Stomach smooth muscle (tissue), 2 donors: Measurements from ENCODE around the gene UFSP2.

ENCODE experiments used
- H3K27ac ChIP-seq: one replicate; pipeline ENCODE4 v1.7.0; 2013; ENCODE audit warnings: mild to moderate bottlenecking, low read length, inconsistent platforms
- H3K27me3 ChIP-seq, 2 donors: one replicate each; pipeline ENCODE4 v1.7.0; 2013; ENCODE audit warnings: low read length in 2 of 2; ENCODE audit not compliant: insufficient read depth in 2 of 2, control insufficient read depth in 1 of 2
- H3K36me3 ChIP-seq, 2 donors: one replicate each; pipeline ENCODE4 v1.7.0; 2013; ENCODE audit warnings: low read length in 2 of 2; ENCODE audit not compliant: control insufficient read depth in 2 of 2, insufficient read depth in 2 of 2
- H3K4me1 ChIP-seq: one replicate; pipeline ENCODE4 v1.7.0; 2013; ENCODE audit warnings: low read length; ENCODE audit not compliant: control insufficient read depth, insufficient read depth
- H3K4me3 ChIP-seq, 2 donors: one replicate each; pipeline ENCODE4 v1.7.0; 2013; ENCODE audit warnings: low read length in 2 of 2
- H3K9ac ChIP-seq, 2 donors: one replicate each; pipeline ENCODE4 v1.7.0; 2013; ENCODE audit warnings: low read length in 2 of 2, mild to moderate bottlenecking in 1 of 2
- H3K9me3 ChIP-seq, 2 donors: one replicate each; pipeline ENCODE4 v1.7.0; 2013; ENCODE audit warnings: low read length in 2 of 2; ENCODE audit not compliant: control insufficient read depth in 2 of 2
- donor health status: healthy.
- donor health status: Pancreatic carcinoma.

The UFSP2 gene

DNA sequence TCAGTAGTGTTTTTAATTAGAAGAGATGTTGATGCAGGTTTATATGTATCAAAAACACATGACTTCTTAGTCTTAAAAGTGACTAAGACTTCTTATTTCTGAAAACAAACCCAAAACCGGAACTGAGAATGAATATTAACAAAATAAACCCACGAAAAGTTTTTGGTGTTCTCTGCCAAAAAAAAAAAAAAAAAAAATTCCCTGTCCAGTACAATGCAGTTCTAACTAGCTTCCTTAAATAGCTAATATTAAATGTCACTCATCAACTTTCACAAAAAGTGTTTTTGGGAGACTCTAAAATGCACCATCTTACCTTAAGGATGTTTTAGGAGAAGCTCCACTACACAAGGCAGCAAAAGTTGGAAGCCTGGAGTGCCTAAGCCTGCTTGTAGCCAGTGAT is 27.1 kb downstream of the UFSP2 start:
- Histone ChIP-seq H3K36me3 (peaks cover 14 to 22% of the 10 kb centered on the region in 2 donors), H3K4me3 (no peak overlapping the region), H3K4me1 (peaks cover 10% of the 10 kb centered on the region), H3K9ac (no peak overlapping the region), H3K27ac (no peak overlapping the region), H3K27me3 (no peaks in the 10 kb centered on the region), H3K9me3 (no peaks in the 10 kb centered on the region)

DNA sequence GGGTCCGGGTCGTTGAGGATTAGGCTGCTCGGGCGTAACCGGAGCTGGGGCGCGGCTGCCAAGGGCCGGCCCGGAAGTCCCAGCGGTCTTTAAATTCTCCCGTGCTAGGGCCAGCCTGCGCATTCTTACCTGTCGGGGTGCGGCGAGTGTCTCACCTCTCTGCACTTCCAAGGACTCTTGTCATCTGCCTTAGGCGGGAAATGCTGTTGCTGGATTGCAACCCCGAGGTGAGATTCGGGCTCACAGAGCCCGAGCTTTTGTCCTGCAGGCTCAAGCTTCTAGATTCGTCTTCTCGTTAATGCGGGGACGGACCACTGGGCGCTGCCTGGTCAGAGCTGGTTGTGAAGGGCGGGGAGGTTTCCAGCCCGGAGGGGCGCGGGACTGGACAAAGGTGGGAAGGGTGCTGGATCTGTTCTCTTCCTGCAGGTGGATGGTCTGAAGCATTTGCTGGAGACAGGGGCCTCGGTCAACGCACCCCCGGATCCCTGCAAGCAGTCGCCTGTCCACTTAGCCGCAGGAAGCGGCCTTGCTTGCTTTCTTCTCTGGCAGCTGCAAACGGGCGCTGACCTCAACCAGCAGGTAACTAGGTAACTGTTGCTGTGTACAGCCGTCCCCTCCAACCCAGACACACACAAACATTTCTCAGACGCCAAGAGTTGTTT is 28.9 kb downstream of the UFSP2 start, which contains the start of gene ANKRD37:
Gene ANKRD37 (plus strand): TSS at position 118 of the 662 bp plus-strand sequence. CDS start 83 bp downstream, at position 201.
- H3K4me1 ChIP-seq, result peaks cover 10% of the 10 kb centered on the region
- peak within 1 kb of the TSS; percentile 80 to 89 for H3K9ac ChIP-seq

DNA sequence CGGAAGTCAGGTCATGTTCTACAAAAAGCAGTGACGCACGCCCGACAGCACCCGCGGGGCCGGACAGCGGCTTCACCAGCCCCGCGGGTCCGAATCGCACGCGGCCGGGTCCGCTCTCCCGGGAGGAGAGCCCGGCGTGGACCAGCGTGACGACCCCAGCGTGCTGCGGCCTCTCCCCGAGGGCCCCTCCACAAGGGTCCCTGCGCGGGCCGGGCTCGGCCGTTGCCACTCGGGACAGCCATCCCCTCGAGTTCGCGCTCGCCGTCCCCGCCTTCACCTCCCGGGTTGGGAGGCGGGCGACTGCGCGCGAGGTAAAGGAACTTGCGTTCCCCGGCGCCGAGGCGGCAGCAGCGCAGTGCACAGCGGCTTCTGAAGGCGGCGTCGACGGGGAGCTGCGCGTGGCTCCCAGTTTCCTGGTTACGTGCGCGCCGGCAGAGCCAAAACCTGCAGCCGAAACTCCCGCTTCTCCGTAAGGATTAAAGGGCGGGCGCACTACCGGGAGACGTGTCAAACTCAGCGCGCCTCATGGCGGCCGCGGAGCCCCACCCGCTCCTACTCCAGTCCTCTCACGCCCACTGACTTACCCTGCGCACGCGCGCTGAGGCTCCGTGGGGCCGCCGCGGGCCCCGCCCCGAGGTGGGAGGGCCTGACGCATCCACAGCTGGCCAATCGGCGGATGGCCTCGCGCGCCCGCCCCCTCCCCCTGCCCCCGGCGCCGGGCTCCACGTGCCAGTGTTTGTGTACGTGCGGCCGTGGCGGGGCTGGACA is 29.6 kb downstream of the UFSP2 start:
- H3K27ac ChIP-seq, result peak overlapping the region; percentile 94
- H3K9me3 ChIP-seq, result no peaks in the 10 kb centered on the region
- H3K9ac ChIP-seq, result peak overlapping the region; percentile 80 to 89
- H3K4me1 ChIP-seq, result peaks cover 10% of the 10 kb centered on the region
- H3K36me3 ChIP-seq, result peaks cover 3 to 11% of the 10 kb centered on the region in 2 donors
- no peaks in the 10 kb centered on the region for H3K27me3 ChIP-seq
- peak overlapping the region; percentile 75 to 85 for H3K4me3 ChIP-seq

More for the DNA sequence above, 28.9 kb downstream of the UFSP2 start, which contains the start of gene ANKRD37:
- Histone ChIP-seq H3K27ac (peak within 1 kb of the TSS; percentile 94), H3K36me3 (peaks cover 7 to 15% of the 10 kb centered on the region in 2 donors), H3K27me3 (no peaks in the 10 kb centered on the region), H3K4me3 (peak within 1 kb of the TSS; percentile 75 to 85), H3K9me3 (no peaks in the 10 kb centered on the region)

DNA sequence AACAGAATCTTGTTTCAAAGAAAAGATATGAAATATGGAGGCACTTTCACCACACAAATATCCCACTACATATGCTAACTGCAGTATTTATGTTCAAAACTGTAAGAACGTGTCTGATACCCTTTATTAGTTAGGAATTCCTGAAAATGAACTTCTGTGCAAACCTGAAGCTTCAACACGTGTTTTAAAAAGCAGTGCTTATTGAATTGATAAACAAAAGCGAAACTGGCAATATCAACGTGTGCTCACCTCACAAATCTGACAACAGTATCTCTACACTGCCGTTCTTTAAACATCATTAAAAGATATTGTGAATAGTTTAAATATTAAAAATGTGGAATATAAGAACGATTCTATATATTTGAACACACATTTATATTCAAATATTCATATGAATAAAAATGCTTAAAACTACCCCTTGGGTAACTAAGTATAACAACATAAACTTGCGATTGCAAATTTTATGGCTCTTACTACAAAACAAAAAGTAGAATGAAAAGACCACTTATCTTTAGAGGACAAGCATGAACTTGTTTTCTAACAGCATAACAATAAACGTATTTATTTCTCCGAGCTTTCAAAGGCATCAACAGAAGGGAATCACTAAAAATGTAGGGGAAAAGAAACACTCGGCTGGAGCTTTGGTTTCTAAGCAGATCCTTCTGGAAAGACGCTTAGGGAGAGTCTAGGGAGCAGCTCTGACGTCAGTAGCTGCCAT is 30.4 kb downstream of the UFSP2 start, which contains the start of gene LRP2BP:
Gene LRP2BP (minus strand): TSS at position 687 of the 718 bp plus-strand sequence. CDS start 17,738 bp downstream, outside the sequence.
- Histone ChIP-seq H3K4me1 (peaks cover 10% of the 10 kb centered on the region), H3K36me3 (peaks cover 3 to 10% of the 10 kb centered on the region in 2 donors), H3K27me3 (no peaks in the 10 kb centered on the region), H3K9ac (peak within 1 kb of the TSS; percentile 80 to 89), H3K9me3 (no peaks in the 10 kb centered on the region), H3K27ac (peak within 1 kb of the TSS; percentile 94), H3K4me3 (peak within 1 kb of the TSS; percentile 75 to 85)

DNA sequence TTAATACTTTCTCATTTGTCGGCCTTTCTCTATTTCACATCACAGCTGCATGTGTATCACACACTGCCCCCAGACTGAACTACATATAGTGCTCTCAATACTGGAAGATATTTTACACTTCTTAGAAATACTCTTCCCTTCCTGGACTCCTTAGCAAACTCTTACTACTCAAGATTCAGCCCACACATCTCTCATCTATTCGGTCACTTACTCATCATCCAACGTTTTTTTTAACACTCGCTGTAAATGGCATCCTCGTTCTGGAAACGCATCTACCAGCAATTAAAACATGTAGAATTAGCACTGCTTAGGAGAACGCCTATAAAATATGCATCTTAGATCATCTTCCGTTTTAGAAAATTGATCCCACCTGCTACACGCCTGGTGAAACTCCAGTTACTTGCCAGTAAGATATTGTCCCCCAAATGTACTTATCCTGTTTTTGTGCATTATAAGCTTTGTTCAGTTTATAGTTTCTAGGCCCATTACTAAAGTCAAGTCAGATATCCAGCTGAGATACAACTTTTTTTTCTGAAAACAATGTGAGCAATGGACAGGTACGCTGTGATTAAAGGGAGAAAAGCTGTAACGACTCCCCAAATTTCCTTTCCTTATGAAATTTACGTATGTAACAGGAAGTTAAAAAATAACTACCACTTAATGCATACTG is 31.1 kb downstream of the UFSP2 start:
- Histone ChIP-seq H3K4me1 (peaks cover 10% of the 10 kb centered on the region), H3K9me3 (no peaks in the 10 kb centered on the region), H3K4me3 (peak overlapping the region; percentile 64 to 85), H3K27ac (no peak overlapping the region), H3K36me3 (peaks cover 2 to 7% of the 10 kb centered on the region in 2 donors), H3K9ac (peak overlapping the region in 1 of 2 donors; percentile 89), H3K27me3 (no peaks in the 10 kb centered on the region)

DNA sequence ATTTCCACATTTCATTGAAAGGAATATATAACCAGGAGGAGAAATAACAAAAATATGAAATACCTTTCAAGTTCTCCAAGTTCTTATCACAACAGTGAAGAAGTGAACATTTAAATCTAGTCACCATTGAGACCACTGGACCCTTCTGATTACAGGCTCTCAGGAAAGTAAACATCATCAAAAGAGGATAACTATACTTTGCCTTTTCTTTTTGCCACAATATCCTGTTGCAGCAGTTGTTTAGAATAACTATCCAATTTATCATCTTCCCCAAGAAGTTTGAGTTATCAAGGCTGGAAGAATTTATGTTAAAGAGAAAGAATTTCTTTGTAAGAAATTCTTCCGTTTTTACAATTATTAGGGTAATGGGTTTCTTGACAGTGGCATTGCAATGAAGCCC is 33.6 kb downstream of the UFSP2 start:
- Histone ChIP-seq H3K27ac (no peak overlapping the region), H3K9me3 (no peaks in the 10 kb centered on the region), H3K4me3 (no peak overlapping the region), H3K27me3 (no peaks in the 10 kb centered on the region), H3K9ac (no peak overlapping the region), H3K4me1 (peaks cover 8% of the 10 kb centered on the region), H3K36me3 (peaks cover 0 to 2% of the 10 kb centered on the region in 2 donors)

DNA sequence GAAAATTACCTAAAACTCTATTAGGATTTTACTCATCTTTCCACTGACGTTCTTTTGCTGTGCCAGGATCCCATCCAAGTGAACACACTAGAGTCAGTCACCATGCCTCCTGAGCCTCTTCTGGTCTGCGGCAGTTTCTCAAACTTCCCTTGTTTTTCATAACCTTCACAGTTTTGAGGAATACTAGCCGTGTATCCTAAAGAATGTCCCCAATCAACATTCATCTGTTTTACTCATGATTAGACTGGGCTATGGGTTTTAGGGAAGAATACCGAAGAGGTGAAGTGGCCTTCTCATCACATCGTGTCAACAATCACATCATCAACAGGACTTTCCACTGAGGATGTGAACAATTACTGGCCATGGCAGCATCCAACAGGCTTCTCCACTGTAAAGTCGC is 34.8 kb downstream of the UFSP2 start:
- no peak overlapping the region for H3K9ac ChIP-seq
- H3K4me1 ChIP-seq, result peaks cover under 1% of the 10 kb centered on the region
- H3K36me3 ChIP-seq, result peaks cover 0 to 2% of the 10 kb centered on the region in 2 donors
- H3K27ac ChIP-seq, result no peak overlapping the region
- H3K4me3 ChIP-seq, result no peak overlapping the region
- H3K27me3 ChIP-seq, result no peaks in the 10 kb centered on the region
- no peaks in the 10 kb centered on the region for H3K9me3 ChIP-seq

DNA sequence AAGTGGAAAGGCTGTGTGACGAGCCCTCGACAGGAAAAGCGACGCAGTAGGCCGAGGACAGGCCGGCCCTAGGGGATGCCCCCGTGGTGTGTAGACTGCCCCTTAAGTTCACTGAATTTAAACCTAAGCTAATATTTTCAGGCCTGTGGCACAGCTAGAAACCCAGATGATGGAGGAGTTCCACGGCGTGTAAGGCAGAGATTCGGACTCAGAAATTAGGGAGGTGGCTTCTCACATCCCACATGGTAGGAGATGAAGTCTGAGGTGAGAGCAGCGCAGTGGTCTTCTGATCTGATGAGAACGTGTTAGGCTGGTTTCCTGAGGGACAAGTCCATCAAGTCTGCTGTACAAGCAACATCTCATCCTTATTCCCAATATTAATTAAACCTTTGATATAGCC is 37.8 kb downstream of the UFSP2 start:
- no peaks in the 10 kb centered on the region for H3K4me1 ChIP-seq
- peaks cover 0 to 2% of the 10 kb centered on the region in 2 donors for H3K36me3 ChIP-seq
- H3K27ac ChIP-seq, result no peak overlapping the region
- H3K9me3 ChIP-seq, result no peaks in the 10 kb centered on the region
- no peak overlapping the region for H3K9ac ChIP-seq
- H3K27me3 ChIP-seq, result no peaks in the 10 kb centered on the region
- H3K4me3 ChIP-seq, result no peak overlapping the region

DNA sequence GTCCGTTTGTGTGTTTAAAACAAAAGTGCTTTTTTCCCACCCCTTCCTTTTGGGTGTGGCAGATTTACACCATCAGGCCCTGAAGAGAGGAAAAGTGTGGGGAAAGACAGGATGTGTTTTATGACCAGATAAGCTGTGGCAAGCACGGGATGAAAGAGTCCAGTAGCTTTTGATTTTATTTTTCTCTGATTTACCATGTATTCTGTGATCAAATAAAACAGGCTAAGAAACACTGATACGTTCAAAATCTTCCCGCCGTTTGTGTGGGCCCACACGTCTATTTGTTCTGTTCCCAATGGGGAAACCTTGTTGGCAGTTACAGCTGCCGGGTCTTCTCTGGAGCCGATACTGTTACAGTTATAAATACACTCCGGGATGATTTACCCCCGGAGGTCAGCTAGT is 40.8 kb downstream of the UFSP2 start:
- H3K36me3 ChIP-seq, result no peaks in the 10 kb centered on the region
- no peak overlapping the region for H3K9ac ChIP-seq
- no peaks in the 10 kb centered on the region for H3K27me3 ChIP-seq
- no peaks in the 10 kb centered on the region for H3K9me3 ChIP-seq
- H3K4me1 ChIP-seq, result no peaks in the 10 kb centered on the region
- no peak overlapping the region for H3K27ac ChIP-seq
- no peak overlapping the region for H3K4me3 ChIP-seq

DNA sequence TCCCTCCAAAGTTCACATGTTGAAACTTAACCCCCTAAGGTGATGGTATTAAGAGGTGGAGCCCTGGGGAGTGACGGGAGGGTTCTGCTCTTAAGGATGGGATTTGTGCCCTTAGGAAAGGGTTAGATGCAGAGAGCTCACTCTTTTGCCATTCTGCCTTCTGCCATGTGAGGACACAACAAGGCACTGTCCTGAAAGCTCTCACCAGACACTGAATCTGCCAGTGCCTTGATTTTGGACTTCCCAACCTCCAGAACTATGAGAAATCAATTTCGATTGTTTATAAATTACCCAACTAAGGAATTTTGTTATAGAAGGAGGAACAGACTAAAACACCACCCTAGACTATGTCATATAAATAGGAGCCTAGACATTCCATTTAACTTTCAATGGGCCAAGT is 41.7 kb downstream of the UFSP2 start:
- Histone ChIP-seq H3K27ac (no peak overlapping the region), H3K4me1 (no peaks in the 10 kb centered on the region), H3K9me3 (no peaks in the 10 kb centered on the region), H3K27me3 (no peaks in the 10 kb centered on the region), H3K36me3 (no peaks in the 10 kb centered on the region), H3K9ac (no peak overlapping the region), H3K4me3 (no peak overlapping the region)
